ENCODE data around the gene DBNL.
"Not testable (repeated sequence)": the region's sequence is repeated elsewhere in the genome, so short reads cannot be mapped to it uniquely, and the experiment has no call there.

Gene DBNL

DNA sequence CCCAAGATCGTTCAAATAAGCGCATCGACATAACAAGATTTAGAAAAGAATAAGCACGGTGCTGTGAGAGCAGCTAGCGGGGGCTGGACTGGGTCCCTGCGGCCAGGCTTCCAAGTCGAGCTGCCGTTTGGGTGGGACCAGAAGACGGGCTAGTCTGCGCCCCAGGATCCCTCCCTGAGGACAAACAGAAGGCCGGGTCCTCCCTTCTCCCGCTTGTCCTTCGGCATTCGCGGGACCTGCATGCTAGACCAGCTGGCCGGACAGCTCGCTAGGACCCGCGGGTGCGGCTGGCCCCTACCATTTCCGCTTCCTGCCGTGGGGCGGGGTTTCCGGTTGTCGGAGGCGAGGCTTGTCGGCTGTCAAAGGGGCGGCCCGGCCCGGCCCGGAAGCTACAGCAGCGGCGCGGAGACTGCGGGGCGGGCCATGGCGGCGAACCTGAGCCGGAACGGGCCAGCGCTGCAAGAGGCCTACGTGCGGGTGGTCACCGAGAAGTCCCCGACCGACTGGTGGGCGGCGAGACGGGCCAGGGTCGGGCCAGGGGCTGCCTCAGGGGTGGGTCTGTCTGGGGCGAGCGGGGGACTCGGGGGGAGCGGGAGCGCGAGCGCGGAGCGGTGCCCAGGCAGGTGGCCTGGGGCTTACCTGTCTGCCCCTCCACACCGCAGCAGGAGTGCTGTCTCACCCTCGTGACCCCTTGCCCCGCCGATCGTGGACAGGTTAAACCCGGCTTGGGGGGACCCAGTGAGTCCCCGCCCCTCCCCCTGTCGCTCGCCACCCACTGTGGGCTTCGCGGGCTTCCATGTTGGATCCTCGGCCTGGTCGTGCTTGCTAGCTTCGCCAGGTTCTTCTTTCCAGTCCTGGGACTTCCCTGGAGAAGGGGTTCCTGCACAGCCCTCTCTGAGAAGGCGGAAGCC, at the start of gene DBNL:
Gene DBNL (plus strand): TSS at position 388 of the 911 bp plus-strand sequence. CDS start 36 bp downstream, at position 424.
- peak; percentile 56 to 80 for DNase-seq

DNA sequence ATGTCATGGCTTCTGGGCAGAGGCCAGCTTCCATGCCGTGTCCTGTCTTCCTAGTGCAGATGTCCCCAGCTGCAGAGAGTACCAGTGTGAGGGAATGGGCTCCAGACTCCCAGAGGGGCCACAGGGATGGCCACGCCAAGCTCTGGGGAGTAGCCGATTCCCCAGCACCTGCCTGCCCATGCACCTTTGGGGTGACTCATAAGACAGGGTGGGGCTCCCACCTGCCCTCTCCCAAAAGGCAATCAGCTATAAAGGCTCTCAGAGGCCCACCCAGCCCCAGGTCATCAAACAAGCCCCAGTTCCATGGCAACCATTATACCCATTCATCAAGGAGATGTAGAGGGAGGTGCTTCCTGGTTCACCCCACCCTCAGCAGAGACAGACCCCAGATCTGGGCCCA, 47.0 kb upstream of the DBNL start, which contains the start of gene SPDYE1:
Gene SPDYE1 (plus strand): TSS at position 366 of the 400 bp plus-strand sequence. CDS start 2,053 bp downstream, outside the sequence.
- not testable (repeated sequence) for DNase-seq

DNA sequence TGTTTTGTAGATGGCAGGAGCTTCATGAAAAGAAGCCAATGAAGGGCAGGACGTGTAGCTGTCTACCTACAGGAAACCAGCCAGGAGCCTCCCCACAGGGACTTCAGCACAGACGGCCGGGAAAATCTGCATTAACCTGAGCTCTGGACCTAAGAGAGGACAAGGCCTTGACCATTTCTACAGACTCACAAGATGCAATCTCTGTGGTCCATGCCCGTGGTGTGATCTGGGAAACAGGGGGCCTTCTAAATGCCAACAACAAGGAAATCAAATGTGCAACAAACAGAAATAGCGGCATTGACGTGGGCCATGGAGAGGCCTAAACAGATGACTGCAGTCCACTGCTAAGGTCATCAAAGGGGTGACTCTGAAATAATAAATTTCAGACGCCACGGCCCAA, 32.4 kb upstream of the DBNL start:
- not testable (repeated sequence) for DNase-seq

DNA sequence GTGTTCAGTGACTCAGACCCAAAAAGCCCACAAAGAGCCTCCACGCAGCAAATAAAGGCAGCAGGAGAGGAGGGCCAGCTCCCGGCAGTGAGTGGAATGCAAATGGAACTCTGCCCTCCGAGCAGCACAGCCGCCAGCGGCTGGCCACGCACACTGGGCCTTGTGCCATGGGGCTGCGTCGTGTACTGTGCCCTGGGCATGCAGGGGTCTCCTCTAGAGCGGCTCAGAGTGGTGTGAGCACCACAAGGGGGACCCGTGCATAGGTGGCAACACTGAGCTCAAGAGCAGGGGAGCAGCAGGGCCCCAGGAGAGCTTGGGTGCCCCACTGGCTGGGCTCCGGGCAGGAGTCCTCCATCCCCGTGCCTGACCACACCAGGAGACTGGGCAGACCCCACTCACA, 29.4 kb upstream of the DBNL start:
- DNase-seq, result not testable (repeated sequence)

DNA sequence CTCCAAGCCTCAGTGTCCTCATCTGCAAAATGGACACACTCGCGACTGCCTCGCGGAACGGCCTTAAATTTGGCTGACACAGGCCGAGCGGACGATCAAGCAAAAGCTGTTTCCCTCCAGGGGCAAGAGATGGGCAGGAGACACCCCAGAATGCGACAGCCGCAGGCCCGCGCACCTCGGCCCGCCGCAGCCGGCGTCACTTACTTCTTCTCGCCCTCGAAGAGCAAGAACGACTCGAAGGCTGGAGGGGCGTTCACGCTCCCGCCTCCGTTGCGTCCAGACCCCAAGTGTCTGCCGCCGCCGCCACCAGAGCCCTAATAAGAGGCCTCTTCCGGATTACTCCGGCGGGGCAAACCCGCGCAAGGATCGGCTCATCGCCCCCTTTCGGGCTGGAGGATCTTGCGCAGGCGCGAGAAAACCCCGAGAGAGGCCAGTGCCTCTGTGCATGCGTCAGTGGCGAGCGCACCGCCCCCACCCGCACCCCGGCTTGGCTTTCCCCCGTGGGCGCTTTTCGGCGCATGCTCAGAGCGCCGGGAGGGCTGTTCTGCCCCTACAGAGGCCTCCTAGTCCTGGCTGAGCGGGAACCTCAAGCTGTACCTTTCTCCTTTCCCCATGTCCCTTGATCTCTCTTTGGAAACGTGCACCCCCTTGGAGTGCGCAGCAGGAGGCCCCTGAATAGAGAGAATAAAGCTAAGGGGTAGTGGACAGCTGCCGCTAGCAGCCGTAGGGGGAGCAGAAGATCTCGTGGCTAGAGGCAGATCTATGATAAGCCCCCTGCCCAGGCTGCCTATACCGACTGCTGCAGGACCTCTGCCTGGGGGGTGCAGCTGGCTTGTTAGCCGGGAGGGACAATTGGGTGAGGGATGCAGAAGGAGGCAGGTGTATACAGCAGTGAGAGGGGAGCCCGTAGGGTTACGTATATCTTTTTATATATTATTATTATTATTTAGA, 25.4 kb upstream of the DBNL start:
- peak; percentile 71 to 95 for DNase-seq

DNA sequence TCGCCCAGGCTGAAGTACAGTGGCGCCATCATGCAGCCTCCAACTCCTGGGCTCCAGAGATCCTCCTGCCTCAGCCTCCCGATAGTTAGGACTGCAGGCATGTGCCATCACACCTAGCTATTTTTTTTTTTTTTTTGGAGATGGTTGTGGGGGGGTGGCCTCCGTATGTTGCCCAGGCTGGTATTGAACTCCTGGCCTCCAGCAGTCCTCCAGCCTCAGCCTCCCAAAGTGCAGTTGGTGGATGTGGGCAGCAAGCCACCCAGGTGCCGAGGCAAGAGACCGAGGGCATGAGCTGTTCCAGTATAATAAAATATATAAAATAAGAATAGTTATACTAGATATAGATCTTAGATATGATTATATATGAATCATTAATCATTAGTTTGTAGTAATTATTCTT, 24.7 kb upstream of the DBNL start:
- DNase-seq, result not testable (repeated sequence)

DNA sequence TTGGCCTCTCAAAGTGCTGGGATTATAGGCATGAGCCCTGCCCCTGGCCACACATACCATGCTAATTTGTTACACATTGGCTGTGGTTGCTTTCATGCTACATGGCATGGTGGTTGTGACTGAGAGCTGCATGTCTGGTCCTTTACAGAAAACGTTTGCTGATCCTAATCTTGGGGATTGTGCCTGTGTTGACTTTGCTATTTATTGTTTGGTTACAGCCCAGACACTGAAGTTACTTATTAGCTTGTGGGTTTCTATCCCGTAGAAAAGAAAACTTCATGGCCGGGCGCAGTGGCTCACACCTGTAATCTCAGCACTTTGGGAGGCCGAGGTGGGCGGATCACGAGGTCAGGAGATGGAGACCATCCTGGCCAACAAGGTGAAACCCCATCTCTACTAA, 22.4 kb upstream of the DBNL start:
- not testable (repeated sequence) for DNase-seq

DNA sequence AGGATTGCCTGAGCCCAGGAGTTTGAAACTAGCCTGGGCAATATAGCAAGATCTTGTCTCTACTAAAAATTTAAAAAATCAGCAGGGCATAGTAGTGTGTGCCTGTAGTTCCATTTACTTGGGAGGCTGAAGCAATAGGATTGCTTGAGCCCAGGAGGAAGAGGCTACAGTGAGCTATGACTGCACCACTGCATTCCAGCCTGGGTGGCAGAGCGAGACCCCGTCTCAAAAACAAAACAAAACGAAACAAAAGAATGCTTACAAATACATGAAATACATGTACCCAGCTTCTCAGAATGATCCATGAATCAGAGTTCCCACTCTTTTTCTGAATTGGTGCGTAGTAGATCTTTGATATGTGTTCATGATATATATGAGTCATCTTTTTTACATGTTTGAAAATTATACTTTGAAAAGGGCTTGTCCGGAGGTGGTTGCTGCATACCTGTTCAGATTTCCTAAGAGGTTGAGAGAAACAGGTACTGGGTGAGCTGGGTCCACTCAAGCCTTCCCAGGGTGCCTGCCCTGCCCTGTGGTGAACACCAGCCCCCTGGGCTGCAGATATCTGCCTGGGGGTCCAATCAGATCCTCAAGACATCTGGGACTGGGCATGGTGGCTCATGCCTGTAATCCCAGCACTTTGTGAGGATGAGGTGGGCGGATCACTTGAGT, 21.6 kb upstream of the DBNL start:
- not testable (repeated sequence) for DNase-seq

DNA sequence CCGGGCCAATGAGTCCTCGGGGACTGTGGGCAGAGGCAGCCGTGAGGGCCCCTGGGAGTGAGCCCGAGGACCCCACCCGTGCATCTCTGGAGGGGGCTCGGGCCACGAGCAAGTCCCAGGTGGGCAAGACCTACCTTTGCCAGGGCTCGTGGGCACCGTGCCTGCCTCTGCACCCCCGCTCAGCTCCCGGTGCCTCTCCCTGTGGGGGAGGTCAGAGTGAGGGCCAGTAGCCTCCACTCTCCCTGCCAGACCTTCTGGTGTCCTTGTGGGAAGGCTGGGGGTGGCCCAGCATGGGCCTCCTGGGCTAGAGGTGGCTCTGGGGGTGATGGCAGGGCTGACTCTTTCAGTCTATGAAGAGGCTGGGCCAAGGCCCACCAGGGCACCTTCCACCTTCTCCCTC, 15.1 kb upstream of the DBNL start:
- not testable (repeated sequence) for DNase-seq

DNA sequence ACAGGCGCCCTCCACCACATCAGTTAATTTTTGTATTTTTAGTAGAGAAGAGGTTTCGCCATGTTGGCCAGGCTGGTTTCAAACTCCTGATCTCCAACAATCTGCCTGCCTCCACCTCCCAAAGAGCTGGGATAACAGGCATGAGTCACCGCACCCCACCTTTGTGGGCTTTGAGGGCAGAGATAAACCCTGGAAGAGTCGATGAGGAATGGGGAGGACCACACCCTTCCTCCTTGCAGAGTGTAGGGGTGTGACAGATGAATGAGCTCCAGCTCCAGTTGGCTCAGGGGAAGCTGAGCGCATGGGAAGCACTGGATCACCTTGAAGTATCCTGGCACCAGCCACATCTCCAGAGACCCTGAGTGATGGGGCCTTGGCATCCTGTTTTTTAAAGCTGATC, 14.5 kb upstream of the DBNL start:
- DNase-seq, result not testable (repeated sequence)

DNA sequence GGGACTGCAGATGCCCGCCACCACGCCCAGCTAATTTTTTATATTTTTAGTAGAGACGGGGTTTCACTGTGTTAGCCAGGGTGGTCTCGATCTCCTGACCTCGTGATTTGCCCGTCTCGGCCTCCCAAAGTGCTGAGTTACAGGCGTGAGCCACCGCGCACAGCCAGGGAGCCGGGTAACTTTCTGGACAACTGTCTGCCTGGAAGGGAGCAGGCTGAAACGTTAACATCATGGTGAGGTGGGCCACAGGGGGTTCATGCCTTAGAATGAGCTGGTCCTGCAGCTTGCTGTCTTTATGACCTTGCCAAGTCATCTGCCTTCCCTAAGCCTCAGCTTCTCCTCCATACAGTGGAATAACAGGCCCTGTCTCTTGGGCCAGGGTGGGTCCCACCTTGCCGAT, 13.2 kb upstream of the DBNL start:
- DNase-seq, result not testable (repeated sequence)

DNA sequence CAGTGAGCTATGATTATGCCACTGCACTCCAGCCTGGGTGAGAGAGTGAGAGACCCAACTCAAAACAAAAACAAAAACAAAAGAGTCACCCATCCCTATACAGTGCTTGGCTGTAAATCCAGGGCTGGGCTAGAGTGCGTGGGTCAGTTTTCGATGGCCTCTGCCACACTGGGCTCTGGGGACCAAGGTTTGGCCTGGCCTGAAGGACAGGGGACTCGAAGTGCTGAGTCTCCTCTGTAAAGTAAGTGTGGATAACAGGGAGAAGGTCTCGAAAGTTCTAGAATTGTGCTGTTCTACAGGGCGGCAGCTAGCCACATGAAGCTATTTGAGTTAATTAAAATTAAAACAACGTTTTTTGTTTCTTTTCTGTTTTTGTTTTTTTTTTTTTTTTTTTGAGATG, 12.5 kb upstream of the DBNL start:
- DNase-seq, result not testable (repeated sequence)

DNA sequence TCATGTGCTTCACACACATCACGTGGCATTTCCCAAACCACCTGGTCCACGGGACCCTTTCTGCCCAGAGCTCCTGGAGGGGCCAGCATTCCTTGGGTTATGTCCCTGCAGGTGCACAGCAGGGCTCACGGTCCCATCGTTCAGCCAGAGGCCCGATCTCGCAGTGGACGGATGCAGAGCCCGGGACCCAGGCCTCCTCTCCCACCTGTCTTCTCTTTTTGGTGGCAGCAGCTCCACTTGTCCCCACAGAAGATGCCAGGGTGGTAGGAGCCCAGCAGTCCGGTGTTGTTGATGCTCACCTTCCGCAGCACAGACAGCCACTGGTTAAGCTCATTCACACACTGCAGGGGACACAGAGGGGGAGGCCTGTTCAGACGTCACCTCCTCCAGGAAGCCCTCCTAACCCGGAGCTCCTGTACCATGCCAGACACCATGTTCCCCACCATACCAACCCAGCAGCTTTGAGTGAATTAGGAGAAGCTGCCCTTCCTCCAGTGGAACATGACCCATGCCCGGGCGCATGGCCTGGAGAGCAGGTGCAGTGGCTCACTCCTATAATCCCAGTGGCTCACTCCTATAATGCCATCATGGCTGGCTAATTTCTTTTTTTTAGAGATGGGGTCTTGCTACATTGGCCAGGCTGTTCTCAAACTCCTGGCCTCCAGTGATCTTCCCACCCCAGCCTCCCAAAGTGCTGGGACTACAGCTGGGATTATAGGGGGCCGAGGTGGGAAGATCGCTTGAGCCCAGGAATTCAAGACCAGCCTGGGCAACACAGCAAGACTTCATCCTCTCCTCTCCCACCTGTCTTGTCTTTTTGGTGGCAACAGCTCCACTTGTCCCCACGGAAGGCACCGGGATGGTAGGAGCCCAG, 10.3 kb upstream of the DBNL start:
- not testable (repeated sequence) for DNase-seq

DNA sequence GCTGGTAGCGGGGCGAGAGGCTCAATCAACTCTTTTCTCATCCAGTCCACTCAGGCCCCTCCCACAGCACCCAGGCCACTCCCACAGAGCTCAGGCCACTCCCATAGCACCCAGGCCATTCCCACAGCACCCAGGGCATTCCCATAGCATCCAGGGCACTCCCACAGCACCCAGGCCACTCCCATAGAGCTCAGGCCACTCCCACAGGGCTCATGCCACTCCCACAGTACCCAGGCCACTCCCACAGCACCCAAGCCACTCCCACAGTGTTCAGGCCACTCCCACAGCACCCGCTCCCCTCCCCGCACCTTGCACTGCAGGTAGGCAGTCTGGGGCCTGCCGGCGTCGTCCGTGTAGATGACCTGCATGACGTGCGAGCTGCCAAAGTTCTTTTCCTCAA, 8.1 kb upstream of the DBNL start:
- DNase-seq, result not testable (repeated sequence)

DNA sequence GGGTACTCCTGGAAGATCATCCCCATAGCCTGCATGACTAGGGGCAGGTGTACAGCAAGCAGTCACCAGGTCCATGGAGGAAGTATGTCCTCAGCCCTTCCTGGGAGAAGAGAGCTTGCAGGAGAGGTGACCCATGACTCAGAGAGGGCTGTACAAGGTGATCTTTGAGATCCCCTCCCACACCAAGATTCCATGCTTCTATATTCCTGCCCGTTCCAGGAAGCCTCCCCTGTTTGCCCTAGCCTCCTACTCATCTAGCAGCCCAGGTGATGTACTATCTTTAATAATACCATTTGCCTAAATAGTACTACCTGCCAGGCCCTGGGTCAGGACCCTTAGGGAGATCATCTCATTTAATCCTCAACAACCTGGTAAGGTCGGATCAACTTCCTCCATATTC, 6.6 kb upstream of the DBNL start:
- not testable (repeated sequence) for DNase-seq

DNA sequence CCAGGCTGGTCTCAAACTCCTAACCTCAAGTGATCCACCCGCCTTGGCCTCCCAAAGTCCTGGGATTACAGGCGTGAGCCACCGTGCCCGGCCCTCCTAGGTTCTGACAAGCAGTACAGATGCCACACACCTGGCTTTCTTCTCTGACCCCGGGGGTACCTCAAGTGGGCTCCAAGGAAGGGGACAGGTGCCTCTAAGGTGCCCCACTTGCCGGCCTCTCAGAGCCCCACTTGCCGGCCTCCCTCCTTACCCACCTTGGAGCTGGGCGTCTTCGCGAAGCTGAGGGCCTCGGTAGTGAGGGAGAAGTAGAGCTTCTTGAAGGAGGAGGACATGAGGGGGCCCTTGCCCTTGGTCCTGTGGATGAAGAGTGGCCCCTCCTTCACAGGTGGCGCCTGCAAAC, 5.9 kb upstream of the DBNL start:
- not testable (repeated sequence) for DNase-seq

DNA sequence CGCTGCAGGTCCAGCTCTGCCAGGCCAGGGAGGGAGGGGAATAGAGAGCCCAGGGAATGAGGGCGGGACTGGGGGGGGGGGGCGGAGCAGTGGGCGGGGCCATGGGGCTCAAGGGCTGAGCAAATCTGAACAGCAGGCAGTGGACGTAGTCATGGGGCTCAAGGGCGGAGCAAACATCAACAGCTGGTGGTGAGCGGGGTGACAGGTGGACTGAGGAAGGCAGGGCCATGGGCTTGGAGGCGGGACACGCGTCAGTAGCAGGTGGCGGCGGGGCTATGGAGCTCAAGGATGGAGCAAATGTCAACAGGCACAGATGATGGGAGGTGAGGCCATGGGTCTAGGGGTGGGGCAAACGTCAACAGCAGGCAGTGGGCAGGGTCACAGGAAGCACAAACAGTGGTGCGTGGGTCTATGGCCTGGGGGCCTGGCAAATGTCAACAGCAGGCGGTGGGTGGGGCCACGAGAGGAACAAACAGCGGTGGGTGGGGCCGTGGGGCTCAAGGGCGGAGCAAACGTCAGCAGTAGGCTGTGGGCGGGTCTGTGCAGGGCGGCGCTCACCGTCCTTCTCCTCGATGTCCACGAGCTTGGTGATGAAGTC, 5.4 kb upstream of the DBNL start:
- DNase-seq, result not testable (repeated sequence)

DNA sequence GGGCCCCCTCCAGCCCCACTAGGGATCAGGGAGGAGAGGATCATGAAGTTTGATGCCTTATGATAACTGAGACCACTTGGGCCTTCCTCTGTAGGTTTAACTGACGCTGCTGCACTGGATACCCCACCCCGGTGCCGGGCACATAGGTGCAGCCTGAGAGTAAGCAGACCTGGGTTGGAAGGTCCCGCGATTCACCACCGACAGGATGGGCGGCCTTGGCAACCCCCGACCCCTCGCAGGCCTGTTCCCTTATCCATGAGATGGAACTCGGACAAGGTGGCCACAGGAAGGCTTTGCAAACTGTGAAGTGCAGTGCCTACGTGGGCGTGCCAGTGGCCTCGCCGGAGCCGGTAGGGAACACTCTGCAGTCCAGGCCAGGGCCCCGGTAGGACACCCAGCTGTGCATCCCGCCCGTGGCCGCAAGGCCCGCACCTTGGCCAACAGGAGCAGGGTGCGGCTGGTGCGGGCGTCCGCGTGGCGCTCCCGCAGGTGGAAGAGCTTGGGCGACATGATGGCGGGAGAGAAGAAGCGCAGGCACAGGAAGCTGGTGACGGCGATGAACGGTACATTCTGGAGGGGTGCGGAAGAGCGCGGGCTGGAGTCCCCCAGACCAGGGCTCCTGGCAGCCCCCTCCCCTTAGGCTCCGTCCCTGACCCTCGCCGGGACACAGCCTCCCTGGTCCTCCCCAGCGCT, 4.6 kb upstream of the DBNL start:
- DNase-seq, result not testable (repeated sequence)

DNA sequence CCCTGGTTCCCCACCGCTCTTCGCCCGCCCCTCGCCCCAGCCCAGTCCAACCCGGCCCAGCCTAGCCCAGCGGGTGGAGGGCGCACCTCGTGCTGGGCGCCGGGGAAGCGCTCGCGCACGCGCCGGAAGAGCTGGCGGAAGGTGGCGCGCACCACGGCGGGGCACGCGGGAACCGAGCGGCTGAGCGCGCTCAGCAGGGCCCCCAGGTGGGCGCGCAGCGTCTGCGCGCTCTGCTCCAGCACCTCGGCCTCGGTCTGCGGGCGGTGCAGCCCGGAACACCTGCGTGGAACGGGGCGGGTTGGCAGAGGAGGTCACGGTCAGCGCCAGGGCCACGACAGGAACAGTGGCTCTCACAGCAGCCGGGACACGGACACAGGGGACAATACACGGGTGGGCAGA, 4.0 kb upstream of the DBNL start:
- not testable (repeated sequence) for DNase-seq

DNA sequence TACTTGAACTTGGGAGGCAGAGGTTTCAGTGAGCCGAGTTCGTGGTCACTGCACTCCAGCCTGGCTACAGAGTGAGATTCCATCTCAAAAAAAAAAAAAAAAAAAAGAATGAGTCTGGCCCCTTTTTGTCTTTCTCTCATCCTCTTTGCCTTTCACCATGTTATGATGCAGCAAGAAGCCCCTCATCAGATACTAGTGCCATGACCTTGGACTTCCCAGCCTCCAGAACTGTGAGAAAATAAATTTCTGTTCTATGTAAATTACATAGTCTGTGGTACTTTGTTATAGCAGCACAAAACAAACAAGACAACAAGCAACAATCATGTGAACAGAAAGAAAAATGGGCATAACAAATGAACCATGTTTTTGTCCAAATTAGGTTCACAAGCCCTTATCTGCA, 2.3 kb upstream of the DBNL start:
- DNase-seq, result no peak

DNA sequence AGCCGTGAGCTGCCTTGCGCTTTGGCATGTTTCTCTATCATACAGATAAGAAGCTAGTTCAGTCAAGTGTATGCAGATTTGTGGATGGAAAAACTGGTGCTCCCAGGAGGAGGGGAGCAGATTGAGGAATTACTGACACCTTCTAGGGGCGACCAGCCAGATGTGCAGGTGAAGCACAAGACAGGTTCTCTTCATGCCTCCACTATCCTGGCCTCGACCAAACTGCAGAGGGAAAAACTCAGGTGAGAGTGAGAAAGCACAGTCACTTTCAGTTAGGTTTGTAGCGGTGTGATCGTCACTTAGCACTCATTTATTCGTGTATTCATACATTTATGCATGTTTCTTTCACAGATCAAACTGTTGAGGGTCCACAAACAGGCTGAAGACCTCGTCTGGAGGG, 600 bp upstream of the DBNL start:
- DNase-seq, result no peak
